ENCODE data around the gene DST. TPM values are rescaled to one million over a fixed set of nuclear protein-coding genes. Genes with fewer than 3 reads are reported as not detected.

The DST gene
- total RNA-seq, 1 donor from 2014 or later, result 151 TPM

GRCh38 chr6:56474532-56474931 lies 168.2 kb downstream of the DST start:
- Mint-ChIP-seq H3K9me3 (ENCODE audit: low read depth) (peaks cover 7% of the 10 kb centered on the region), H3K27ac (no peak overlapping the region), H3K36me3 (ENCODE audit: insufficient read depth) (peaks cover 51% of the 10 kb centered on the region), H3K4me3 (ENCODE audit: low read depth) (no peak overlapping the region), H3K4me1 (ENCODE audit: low read depth) (peaks cover 10% of the 10 kb centered on the region), H3K27me3 (no peaks in the 10 kb centered on the region)
- TF ChIP-seq, protein P1, sequence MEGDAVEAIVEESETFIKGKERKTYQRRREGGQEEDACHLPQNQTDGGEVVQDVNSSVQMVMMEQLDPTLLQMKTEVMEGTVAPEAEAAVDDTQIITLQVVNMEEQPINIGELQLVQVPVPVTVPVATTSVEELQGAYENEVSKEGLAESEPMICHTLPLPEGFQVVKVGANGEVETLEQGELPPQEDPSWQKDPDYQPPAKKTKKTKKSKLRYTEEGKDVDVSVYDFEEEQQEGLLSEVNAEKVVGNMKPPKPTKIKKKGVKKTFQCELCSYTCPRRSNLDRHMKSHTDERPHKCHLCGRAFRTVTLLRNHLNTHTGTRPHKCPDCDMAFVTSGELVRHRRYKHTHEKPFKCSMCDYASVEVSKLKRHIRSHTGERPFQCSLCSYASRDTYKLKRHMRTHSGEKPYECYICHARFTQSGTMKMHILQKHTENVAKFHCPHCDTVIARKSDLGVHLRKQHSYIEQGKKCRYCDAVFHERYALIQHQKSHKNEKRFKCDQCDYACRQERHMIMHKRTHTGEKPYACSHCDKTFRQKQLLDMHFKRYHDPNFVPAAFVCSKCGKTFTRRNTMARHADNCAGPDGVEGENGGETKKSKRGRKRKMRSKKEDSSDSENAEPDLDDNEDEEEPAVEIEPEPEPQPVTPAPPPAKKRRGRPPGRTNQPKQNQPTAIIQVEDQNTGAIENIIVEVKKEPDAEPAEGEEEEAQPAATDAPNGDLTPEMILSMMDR (IDR thresholded peaks at IDR 0.05; ENCODE audit: unreplicated experiment), result no peak
- DNase-seq (ENCODE audit: low spot score, unreplicated experiment), result no peak

DNA sequence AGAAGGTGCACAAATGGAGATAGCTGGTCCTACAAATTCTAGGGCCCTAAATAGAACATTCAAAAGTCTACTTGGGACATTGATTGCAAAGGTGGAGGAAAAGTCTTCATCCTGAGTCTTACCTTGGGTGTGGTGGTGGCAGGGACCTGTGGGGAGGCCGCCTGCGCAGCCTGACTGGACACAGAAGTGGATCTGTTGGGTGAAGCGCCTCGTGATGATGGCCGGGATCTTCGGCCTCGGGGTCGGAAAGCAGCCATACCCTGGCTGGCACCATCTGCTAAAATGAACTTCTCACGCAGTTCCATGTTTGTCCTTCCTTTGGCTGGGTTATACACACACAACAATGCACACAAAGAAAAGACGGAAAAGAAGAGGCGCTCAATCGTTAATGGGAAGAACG lies 179.2 kb downstream of the DST start:
- H3K4me3 Mint-ChIP-seq (ENCODE audit: low read depth), result no peak overlapping the region
- TF ChIP-seq, protein P1 (IDR thresholded peaks at IDR 0.05; ENCODE audit: unreplicated experiment), result no peak
- no peaks in the 10 kb centered on the region for H3K27me3 Mint-ChIP-seq
- H3K27ac Mint-ChIP-seq, result peak overlapping the region; percentile 34
- H3K9me3 Mint-ChIP-seq (ENCODE audit: low read depth), result no peaks in the 10 kb centered on the region
- H3K36me3 Mint-ChIP-seq (ENCODE audit: insufficient read depth), result peaks cover 26% of the 10 kb centered on the region
- H3K4me1 Mint-ChIP-seq (ENCODE audit: low read depth), result no peaks in the 10 kb centered on the region
- no peak for DNase-seq (ENCODE audit: low spot score, unreplicated experiment)

DNA sequence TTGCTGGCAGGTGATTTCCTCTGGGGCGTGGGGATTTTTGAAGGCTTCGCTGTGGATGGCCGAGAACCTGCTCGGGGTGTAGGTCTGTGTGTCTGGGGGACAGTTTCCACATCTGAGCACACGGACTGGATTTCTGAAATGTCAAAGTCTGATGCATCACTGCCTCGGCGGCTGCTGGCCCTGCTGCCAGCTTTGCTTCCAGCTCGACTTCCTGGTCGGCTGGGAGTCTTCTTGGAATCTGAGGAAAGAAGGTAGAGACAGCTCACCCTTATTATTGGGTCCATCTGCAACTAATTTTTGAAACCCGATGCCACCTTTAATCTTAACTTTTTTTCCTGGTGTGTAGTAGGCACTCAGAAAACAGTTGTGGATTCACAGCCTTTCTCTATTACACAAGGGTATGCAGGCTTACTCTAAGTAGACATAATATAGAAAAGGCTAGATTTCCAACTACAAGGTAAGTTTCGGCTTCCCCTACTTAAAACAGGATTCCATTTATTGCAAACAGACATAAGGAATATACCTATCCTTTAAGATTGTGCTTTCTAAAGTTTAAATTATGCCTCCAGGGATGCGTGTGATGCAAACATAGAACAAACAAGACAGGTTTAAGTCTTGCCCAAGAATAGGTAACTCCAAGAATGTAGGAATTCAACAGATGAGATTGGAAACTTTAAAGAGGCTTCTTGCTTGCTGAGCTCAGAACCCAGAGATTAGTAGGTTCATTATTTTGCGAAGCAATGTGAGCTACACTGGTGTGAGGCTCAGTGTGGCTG lies 183.5 kb downstream of the DST start:
- H3K27ac Mint-ChIP-seq, result no peak overlapping the region
- H3K9me3 Mint-ChIP-seq (ENCODE audit: low read depth), result no peaks in the 10 kb centered on the region
- H3K4me1 Mint-ChIP-seq (ENCODE audit: low read depth), result no peaks in the 10 kb centered on the region
- H3K4me3 Mint-ChIP-seq (ENCODE audit: low read depth), result no peak overlapping the region
- H3K36me3 Mint-ChIP-seq (ENCODE audit: insufficient read depth), result peaks cover 16% of the 10 kb centered on the region
- TF ChIP-seq, protein P1 (IDR thresholded peaks at IDR 0.05; ENCODE audit: unreplicated experiment), result no peak
- no peak for DNase-seq (ENCODE audit: low spot score, unreplicated experiment)
- no peaks in the 10 kb centered on the region for H3K27me3 Mint-ChIP-seq

- H3K36me3 Mint-ChIP-seq (ENCODE audit: insufficient read depth), result peaks cover 12% of the 10 kb centered on the region
- no peaks in the 10 kb centered on the region for H3K27me3 Mint-ChIP-seq
- TF ChIP-seq, protein P1 (IDR thresholded peaks at IDR 0.05; ENCODE audit: unreplicated experiment), result no peak
- H3K9me3 Mint-ChIP-seq (ENCODE audit: low read depth), result no peaks in the 10 kb centered on the region
- DNase-seq (ENCODE audit: low spot score, unreplicated experiment), result no peak
- H3K4me1 Mint-ChIP-seq (ENCODE audit: low read depth), result no peaks in the 10 kb centered on the region
- H3K27ac Mint-ChIP-seq, result no peak overlapping the region
- no peak overlapping the region for H3K4me3 Mint-ChIP-seq (ENCODE audit: low read depth)
Measured at GRCh38 chr6:56458324-56458884, 184.3 kb downstream of the DST start.

- no peak overlapping the region for H3K4me3 Mint-ChIP-seq (ENCODE audit: low read depth)
- no peaks in the 10 kb centered on the region for H3K27me3 Mint-ChIP-seq
Measured at GRCh38 chr6:56456785-56457184, 185.9 kb downstream of the DST start.

More at GRCh38 chr6:56456785-56457184, 185.9 kb downstream of the DST start:
- no peak for DNase-seq (ENCODE audit: low spot score, unreplicated experiment)
- Mint-ChIP-seq H3K36me3 (ENCODE audit: insufficient read depth) (peaks cover 11% of the 10 kb centered on the region), H3K9me3 (ENCODE audit: low read depth) (no peaks in the 10 kb centered on the region), H3K4me1 (ENCODE audit: low read depth) (no peaks in the 10 kb centered on the region), H3K27ac (no peak overlapping the region)
- TF ChIP-seq, protein P1 (IDR thresholded peaks at IDR 0.05; ENCODE audit: unreplicated experiment), result no peak

All from progenitor cell of endocrine pancreas (in vitro differentiated cells).